Esophagus squamous epithelium (tissue), 4 donors: ENCODE data around the gene CLASRP.

Experiments used
- CTCF ChIP-seq, 6 experiments: fragments of 450-650 bp in 4 of 6; fragments of 200-600 bp in 2 of 6; sonication (generic) in 2 of 6; IDR thresholded peaks; one replicate each; pipeline ENCODE4 v1.5.1; 2016 to 2019; ENCODE audit warnings: antibody characterized with exemption in 6 of 6, mild to moderate bottlenecking in 4 of 6, moderate library complexity in 4 of 6
- POLR2A ChIP-seq, 4 donors: fragments of 450-650 bp; IDR thresholded peaks; one replicate each; pipeline ENCODE4 v1.6.1; 2017; ENCODE audit warnings: antibody characterized with exemption in 4 of 4, mild to moderate bottlenecking in 4 of 4, moderate library complexity in 3 of 4

DNA sequence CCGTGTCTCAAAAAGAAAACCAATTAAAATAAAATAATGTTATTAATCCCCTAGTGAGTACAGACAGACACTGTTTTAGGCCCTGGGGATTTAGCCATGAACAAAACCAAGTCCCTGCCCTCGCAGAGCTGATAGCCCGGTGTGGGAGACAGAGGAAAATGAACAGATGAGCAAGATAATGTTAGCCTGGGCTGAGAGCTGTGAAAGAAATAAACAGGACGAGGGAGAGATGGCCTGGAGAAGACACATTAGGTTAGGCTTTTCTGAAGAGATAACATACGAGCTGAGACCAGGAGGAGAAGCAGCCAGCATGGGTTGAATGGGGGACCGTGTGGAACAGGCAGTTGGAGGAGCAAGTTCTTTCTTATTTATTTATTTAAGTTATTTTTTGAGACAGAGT is 28.5 kb upstream of the CLASRP start:
- TF ChIP-seq CTCF (IDR thresholded peaks at IDR 0.05) (no peak), POLR2A (IDR thresholded peaks at IDR 0.05) (no peak)
